ENCODE data around the gene EFNB1.

EFNB1 gene

DNA sequence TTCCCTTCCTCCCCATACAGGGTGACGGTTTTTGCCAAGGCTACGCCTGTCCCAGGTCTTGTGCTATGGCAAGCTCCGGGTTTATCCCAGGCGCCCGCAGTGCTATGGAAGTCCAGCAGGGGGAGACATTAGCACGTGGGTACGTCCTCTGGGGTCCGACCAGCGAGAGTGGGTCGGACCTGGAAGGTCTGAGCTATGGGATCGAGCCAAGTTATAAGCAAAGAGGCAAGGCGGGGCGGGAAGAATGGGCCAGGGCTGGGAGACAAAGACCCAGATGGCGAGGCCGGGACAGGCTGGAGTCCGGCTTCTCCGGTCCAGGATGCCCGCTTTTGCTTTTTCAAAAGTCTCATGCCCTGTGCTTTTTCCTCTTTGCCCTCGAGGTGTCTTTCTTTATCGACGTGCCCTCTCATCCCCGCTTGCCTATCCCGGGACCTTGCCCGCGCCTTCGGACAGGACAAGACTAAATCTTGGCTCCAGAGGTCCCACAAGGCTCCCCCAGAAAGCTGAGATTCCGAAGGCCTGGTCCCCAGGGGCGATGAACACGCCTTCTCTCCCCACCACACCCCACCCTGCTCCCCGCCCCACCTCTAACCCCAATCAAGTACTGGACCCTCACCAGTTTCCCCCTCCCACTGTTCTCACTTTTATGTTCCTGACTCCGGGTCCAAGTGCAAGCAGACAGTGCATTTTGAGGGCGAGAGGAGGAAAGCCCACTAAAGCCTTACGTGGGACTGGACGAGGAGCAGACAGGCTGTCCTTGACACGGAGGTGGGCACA, 785 bp upstream of the EFNB1 start:
- DNase-seq: peak; percentile 23

DNA sequence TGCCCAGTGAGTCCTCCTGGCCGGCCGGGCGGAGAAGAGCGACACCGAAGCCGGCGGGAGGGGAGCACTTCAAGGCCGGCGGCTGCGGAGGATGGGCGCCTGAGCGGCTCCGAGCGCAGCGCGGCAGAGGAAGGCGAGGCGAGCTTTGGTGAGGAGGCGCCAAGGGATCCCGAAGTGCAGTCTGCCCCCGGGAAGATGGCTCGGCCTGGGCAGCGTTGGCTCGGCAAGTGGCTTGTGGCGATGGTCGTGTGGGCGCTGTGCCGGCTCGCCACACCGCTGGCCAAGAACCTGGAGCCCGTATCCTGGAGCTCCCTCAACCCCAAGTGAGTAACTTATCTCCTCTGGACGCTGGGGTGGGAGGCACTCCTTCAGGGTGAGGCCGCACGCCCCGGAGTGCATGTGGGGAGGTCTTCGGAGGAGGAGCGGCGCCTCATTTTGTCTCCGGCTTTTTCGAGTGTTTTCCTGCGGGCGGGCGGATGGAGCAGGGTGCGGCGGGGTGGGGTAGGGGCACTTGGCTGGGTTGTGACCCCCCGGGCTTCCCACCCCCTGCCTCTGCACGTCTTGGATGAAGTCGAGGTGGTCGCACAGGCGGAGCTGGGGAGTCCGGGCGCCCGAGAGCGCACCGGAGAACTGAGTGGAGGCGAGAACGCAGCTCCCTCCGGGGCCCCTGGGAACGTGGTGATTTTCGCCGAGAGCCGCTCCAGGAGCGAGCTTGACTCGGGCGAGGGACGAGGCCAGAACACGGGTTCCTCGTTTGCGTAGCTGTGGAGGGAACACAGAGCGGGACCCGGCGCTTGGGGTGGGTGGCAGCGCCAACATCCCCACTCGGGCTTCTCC, 979 bp downstream of the EFNB1 start:
- DNase-seq: no peak

DNA sequence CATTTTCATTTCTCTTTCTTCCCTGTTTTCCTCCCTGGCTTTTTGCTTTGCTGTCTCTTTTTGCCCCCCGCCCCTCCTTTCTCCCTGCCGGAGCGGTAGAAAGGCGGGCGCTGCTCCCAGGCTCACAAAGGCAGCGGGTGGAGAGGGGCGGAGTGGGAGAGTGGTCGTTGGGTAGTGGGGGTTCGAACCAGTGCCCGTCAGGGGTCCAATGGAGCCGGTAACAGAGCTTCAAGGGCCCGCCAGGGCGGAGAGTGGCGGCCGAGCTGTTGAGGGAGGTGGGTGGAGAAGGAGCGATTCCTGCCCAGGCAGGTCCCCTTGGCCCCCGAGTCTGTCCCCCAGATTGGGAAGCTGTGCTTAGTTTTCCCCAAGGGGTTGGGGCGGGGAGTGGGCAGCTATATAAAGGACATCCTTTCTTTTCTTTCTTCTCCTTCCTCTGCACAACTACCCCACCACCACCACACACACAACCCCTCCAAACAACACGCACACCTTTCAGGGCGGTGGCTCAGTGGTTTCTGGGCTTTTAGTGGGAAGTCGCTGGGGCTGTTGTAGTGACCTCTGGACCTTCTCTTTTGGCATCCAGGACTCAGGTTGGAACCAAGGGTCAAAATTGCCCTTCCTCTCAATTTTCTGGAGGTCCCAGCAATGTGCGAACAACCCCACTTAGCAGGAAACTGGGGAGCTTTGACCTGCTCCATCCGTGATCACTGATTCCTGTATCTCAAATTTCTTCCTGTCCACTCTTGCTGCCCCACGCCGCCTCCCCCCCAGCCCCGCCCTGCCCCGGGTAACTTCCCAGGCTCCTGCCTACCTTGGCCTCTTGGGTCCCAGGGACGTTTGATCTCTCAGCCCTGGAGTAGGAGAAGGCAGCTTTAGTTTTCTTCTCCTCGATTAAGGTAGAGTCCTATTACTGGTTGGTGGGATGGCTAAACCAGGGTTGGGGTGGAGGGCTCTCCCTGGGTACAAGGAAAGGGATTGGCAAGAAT, 1.9 kb downstream of the EFNB1 start:
- DNase-seq: no peak

DNA sequence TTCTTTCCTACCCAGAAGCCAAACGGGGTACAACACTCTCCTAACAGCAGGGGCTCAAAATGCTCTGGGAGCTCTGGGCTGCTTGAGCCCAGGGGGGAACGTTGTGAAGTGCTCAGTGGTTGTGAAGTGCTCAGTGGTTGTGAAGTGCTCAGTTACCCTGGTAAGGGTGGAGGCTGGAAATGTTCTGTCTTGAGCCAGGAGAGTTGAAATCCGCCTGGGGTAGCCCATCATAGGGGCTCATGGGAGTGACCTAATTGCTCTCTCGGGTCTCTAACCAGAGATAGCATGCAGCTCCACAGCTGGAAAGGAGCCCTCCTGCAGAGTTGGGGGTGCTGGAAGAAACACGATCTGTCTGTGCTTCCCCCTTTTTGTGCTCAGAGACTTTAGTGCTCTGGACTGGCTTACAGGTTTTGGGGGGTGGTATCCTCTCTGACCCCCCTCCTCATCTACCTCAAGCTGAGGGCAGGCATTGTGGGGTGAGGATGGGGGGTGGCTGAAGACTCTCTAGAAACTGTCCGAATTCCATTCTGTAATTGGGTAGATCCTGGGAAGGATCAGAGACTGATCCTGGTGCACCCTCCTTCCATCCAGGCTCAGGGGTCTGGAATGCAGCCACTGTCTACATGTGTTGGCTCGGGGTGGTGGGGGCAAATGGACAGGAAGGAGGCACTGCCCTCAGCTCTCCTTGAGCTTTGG, 2.7 kb downstream of the EFNB1 start:
- no peak for DNase-seq

DNA sequence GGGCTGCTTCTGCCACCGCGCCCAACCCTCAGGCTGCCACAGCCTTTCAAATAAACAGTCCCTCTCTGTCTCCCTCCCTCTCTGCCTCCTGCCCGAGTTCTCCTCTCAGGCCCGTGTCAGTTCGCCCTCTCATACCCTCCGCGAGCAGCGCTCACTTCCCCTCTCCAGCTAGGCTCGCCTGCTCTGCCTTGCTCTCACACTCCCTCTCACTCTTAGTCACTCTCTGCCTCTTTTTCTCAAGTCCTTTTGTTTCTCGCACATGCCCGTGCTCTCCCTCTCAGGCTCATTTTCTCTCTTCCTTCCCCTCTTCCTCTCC, 3.2 kb downstream of the EFNB1 start:
- DNase-seq: no peak

DNA sequence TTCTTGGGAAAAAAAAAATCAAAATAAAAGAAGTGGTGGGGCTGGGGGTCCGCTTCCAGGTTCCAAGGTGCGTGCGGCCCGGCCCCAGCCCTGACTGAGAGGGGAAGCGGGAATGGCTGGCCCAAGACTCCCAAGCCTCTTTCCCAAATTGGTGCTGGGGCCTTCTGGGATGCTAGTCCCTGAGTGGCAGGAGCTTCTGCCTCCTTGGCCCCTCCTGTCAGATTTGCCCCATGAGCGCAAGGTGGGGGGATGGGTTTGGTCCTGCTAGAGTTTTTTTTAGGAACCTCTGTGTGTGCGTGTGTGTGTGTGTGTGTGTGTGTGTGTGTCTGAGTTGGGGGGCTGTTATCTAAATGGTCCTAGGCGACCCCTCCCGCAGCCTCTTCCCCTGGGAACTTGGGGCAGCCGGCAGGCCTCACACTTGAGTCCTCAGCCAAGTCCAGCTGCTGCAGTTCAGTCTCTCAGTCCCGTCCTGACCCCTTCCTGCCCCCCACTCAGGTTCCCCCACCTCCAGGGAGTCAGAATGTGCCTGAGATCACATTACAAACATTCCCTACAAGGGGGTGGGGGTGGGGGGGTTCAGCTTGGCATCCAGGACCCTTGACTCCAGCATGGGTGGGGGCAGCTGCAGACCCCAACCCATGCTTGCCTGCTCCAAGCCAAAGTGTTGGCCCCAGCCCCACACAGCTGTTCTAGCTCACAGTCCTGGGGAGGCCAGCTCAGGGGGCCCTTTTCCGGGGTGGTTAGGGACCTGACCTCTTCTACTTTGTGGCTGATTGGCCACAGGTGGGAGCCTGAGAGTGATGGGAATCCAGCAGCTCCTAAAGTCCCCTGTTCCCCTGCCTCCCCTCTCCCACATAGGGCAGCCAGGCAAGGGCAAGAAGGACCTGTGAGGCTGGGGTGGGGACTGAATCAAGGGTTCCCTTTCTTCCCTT, 4.0 kb downstream of the EFNB1 start:
- no peak for DNase-seq

DNA sequence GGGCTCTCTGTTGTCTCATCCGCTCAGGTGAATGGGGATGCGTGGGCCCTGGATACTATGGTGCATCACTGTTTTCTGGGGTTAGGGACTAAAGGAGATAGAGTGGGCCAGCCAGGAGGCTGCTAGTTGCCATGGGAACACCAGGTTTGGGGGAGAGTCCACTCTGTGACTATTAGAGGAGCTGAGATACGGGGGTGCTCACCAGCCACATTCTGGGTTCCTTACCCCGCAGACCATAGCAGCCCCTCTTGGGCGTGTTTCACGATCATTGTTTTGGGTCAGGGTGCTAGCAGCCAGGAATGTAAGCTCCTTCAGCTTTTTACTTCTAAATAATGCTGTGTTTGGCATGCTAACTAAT, 4.6 kb downstream of the EFNB1 start:
- DNase-seq: no peak

DNA sequence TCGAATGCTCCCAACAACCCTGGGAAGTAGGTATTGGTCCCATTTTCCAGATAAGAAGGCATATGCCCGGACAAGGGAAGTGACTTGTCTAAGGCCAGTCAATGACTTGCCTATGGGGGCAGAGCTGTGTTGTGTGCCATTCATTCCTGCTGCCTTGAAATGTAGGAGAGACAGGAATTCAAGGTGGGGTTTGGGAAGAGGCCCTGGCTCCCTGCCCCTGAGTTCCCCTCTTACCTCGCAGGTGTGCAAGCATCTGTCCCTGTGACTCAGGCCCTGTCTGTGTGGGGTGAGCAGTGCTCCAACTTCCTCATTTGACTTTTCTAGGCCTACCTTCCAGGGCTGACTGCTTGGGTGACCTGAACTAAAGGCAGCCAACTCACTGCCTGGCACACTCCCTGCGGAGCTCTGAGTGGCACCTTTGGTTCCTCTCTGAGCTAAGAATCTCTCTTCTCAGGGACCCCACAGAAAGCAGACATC, 5.1 kb downstream of the EFNB1 start:
- no peak for DNase-seq

DNA sequence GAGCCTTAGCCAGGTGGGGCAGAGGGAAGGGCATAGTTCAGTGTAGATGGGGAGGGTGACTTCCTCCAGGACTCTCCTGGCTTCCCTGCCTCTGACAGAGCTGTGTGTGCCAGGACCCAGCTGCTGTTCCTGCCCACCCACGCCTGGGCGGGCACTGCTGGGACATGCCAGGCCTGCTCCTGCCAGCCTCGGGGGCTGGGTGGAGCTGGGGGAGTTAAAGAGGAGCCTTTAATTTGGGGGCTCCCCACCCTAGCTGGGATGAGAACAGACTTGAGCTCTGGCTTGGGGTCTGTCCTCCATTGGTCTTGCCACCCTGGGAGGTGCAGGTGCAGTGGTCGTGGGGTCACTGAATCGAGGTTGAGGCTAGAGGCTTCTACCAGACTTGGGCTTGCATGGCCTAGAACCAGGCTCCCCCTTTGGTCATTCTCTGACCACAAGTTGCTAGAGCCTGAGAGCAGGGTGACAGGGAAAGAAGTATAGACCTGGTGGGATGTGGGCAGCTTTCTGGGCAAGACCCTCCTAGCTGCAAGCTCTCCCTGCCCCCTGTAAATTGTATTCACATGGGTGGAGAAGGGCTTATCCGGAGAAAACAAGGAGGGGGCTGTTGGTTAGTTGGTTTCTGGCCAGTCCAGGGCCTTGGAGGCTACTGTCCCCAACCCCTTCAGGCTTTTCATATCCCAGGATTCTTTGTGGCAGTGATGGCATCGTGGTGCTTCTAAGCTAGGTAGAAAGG, 5.7 kb downstream of the EFNB1 start:
- DNase-seq: no peak

DNA sequence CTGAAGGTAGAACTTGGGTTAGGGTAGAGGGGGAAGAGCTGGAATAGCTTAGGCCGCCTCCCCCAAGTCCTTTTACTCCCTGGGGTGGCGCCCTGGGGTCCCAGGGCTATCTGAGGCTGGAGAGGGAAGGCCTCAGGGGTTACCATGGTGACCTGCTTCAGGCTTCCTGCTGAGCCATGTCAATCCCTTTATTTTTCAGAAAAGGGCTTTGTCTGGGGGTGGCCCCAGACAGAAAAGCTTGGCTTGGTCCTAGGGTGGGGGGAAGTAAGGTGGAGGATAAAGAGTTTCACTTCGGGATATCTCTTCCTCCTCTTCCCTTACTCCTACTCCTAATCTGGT, 6.3 kb downstream of the EFNB1 start:
- no peak for DNase-seq

DNA sequence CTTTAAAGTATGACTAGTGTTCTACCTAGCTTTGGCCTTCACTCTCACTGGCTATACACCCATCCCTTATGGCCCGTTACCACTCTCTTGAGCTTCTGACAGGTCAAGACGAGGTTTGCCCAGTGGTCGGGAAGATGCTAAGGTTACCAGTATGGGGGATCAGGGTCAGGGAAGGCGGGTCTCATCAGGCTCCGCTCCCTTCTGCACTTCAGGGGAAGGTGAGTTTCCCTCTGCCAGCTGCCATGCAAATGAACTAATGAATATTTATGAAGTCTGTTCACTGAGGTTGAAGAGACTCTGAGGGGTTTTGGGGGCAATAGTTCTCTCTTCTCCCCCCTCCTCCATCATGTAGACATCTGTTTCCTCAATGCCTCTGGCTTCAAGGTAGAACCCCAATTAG, 6.6 kb downstream of the EFNB1 start:
- DNase-seq: no peak

DNA sequence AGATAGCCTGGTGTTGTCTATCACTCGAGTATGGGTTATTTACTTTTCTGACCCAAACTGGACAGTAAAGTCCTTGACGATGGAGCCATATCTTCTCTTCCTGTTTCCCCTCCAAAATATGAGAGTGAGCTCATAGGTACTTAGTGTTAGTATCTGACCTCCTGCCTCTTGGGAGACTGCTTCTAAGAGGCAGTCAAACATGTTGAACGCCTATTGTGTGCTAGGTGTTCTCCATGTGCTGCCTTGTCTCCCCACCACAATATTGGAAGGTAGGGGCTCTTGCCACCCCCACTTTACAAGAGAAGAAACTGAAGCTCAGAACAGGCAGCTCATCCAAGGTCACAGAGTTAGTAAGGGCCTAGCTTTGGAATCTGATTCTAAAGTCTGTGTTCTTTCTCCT, 8.3 kb downstream of the EFNB1 start:
- no peak for DNase-seq

DNA sequence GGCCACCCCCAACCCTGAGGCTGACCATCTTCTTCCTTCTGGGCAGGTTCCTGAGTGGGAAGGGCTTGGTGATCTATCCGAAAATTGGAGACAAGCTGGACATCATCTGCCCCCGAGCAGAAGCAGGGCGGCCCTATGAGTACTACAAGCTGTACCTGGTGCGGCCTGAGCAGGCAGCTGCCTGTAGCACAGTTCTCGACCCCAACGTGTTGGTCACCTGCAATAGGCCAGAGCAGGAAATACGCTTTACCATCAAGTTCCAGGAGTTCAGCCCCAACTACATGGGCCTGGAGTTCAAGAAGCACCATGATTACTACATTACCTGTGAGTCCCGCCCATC, 9.7 kb downstream of the EFNB1 start:
- no peak for DNase-seq

DNA sequence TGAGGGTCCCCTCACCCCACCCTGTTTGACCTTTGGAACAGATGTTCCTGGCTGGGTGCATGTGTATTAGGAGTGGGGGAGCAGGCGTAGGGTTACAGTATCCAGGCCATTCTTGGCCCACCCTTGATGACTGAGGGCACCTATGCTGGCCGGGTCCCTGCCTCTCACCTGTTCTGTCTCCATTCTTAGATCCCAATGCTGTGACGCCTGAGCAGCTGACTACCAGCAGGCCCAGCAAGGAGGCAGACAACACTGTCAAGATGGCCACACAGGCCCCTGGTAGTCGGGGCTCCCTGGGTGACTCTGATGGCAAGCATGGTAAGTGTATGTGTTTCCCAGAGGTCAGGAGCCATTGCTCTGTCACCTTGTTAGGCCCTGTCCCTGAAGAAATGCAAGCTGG, 10.9 kb downstream of the EFNB1 start:
- no peak for DNase-seq

DNA sequence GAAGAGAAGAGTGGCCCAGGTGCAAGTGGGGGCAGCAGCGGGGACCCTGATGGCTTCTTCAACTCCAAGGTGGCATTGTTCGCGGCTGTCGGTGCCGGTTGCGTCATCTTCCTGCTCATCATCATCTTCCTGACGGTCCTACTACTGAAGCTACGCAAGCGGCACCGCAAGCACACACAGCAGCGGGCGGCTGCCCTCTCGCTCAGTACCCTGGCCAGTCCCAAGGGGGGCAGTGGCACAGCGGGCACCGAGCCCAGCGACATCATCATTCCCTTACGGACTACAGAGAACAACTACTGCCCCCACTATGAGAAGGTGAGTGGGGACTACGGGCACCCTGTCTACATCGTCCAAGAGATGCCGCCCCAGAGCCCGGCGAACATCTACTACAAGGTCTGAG, 11.4 kb downstream of the EFNB1 start:
- no peak for DNase-seq

DNA sequence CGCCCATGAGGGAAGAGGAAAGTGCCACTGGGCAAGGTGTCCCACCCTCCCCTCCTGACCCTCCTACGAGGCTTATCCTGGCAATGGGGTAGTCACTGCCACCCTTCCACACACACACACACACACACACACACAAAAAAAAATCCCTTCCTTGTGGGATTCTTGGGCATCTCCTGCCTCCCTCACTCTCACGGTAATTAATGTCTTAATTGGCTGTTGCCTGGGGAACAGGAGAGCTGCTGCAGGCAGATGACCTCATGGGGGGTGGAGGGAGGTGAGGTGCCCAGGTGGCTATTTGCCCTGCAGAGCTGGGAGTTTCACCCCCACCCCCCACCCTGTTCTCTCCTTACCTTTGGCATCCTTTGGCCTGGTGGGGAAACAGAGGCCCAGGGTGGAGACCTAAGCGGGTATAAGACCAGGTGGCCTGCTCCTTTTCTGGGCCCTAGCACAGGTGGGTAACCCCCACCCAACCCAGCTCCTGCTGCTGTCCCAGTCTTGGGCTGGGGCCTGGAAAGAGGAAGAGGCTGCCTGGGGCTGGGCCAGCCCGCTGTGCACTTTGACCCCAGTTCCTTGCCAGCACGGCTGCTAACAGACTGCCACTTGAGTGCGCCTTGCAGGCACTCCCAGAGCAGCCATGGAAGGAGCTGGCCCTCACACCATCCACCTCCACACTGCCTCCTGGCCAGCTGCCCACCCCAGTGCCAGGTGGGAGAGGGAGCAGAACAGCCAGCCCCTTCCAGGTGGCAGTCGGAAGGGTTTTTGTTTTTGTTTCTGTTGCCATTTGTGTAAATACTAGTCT, 12.6 kb downstream of the EFNB1 start:
- DNase-seq: no peak

DNA sequence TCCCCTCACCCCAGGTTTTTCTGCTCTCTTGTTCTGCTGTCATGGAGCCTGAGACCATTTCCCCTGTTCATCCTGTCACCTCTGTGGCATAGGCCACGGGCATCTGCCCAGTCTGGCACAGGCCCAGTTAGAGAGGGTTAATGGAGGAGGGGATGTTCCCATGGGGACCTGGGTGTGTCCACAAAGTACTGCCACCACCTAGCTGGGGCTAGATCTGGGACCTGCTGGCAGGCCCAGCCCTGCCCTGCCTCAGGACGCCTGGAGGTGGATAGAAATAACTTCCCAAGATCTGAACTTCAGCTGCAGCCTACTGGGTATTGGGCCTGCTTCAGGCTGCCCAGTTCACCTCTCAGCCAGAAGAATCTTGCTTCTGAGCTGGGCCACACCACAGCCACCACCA, 13.5 kb downstream of the EFNB1 start:
- no peak for DNase-seq

DNA sequence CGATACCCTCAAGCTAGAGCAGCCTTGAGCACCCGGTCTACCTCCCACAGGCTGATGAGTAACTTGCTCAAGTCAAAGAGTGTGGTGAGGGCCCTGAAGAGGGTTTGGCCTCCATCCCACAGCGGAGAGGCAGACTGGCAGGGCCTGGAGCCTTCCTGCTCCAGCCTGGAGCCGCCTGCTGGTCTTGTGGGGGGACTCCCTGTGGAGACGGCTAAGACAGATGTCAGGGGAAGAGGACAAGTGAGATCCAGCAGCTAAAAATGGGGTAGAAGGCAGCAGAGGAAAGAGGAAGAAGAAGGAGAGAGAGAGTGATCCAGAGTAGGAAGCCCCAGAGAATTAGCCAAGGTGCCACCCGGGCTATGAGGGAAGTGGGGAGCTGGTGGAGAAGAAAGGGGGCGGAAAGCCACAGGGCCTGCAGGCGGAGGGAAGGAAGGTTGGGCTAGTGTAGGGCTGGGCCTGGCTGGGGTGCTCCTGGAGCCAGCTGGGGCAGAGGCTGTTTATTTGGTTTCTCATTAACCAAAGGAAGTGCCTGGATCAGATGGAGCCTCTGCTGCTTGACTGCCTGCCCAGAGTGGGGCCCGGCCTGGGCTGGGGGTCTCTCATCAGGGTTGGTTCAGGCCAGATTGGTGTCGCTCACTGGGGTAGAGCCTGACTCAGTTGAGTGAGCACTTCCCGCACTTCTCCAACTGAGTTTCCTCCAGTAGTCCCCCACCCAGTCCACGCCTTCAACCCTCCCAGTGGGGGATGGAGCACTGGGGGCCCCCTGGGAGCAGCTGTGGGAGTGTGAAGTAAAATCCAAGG, 14.2 kb downstream of the EFNB1 start:
- no peak for DNase-seq

DNA sequence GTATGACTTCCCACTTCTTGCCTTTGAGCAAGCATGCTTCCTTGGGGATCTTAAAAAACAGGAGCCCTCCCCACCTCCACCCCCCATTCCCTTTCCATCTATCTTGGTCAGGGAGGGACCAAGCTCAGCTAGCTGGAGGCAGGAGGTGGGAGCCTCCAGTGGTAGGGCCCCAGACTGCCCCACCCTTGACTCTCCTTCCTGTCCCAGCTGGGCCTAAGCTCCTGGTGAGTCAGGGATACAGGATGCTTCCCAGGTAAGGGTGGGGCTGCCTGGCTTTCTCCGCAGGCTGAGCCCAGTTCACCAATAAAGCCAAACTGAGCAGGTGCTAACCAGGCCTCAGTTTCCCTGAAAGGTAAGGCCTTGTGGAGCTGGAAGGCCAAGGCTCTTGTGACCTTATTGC, 15.2 kb downstream of the EFNB1 start:
- no peak for DNase-seq

Measured in NCI-H748 treated with DMSO at 0.1 percent for 48 hours (cell line).